GM04504 (cell line): ENCODE measurements around the gene OTX2.

Experiments
- DNase-seq: peaks from one replicate; pipeline ENCODE4 v3.0.0-alpha.2; 2012; ENCODE audit warnings: low read depth

Gene OTX2

GRCh38 chr14:56796259-56796658, 14.0 kb downstream of the OTX2 start:
- DNase-seq = no peak

- no peak for DNase-seq
These were observed 15.0 kb downstream of the OTX2 start for GRCh38 chr14:56795284-56795622.

- no peak for DNase-seq
These were observed 15.6 kb downstream of the OTX2 start for GRCh38 chr14:56794557-56795283.

GRCh38 chr14:56794088-56794556, 16.2 kb downstream of the OTX2 start:
- DNase-seq = no peak

GRCh38 chr14:56789955-56790354, 20.3 kb downstream of the OTX2 start:
- DNase-seq = no peak

GRCh38 chr14:56787530-56787929, 22.7 kb downstream of the OTX2 start:
- DNase-seq = no peak

GRCh38 chr14:56782711-56783110, 27.6 kb downstream of the OTX2 start:
- DNase-seq = no peak

- DNase-seq = no peak
These were observed 35.8 kb downstream of the OTX2 start for GRCh38 chr14:56774503-56774902.

- no peak for DNase-seq
These were observed 39.8 kb downstream of the OTX2 start for GRCh38 chr14:56770512-56770911.

- DNase-seq = no peak
These were observed 49.9 kb downstream of the OTX2 start for GRCh38 chr14:56760164-56760914.

GRCh38 chr14:56759633-56760032, 50.6 kb downstream of the OTX2 start:
- no peak for DNase-seq

GRCh38 chr14:56759094-56759493, 51.2 kb downstream of the OTX2 start:
- DNase-seq = no peak

GRCh38 chr14:56754921-56755320, 55.4 kb downstream of the OTX2 start:
- DNase-seq = no peak

GRCh38 chr14:56753396-56753795, 56.9 kb downstream of the OTX2 start:
- no peak for DNase-seq

- no peak for DNase-seq
These were observed 57.9 kb downstream of the OTX2 start for GRCh38 chr14:56752428-56752827.

GRCh38 chr14:56751471-56751870, 58.8 kb downstream of the OTX2 start:
- no peak for DNase-seq
